Measurements from ENCODE around the gene PHKB. TPM values are rescaled to one million over a fixed set of nuclear protein-coding genes. Genes with fewer than 3 reads are reported as not detected.

Gene PHKB
- total RNA-seq, 4 donors from 2014 or later, result 62.0 to 164 (median 111) TPM

GRCh38 chr16:47458331-47458730, 2.8 kb upstream of the PHKB start:
- Histone ChIP-seq H3K4me3 (no peak overlapping the region), H3K4me1 (peaks cover 0 to 10% of the 10 kb centered on the region in 2 donors), H3K9me3 (no peaks in the 10 kb centered on the region), H3K27me3 (no peaks in the 10 kb centered on the region), H3K36me3 (no peaks in the 10 kb centered on the region), H3K27ac (no peak overlapping the region)
- no peak for DNase-seq
- TF ChIP-seq POLR2A (IDR thresholded peaks at IDR 0.05) (no peak), CTCF (IDR thresholded peaks at IDR 0.05) (no peak)
- intact Hi-C loops (cut with DNase I; ENCODE audit: low total_unique reads), result no loop called here

- Histone ChIP-seq H3K4me3 (peak overlapping the region in 1 of 2 donors; percentile 91), H3K9me3 (no peaks in the 10 kb centered on the region), H3K36me3 (no peaks in the 10 kb centered on the region), H3K27me3 (no peaks in the 10 kb centered on the region), H3K4me1 (peaks cover 0 to 17% of the 10 kb centered on the region in 2 donors), H3K27ac (no peak overlapping the region)
- no peak for TF ChIP-seq CTCF (IDR thresholded peaks at IDR 0.05)
- TF ChIP-seq POLR2A (IDR thresholded peaks at IDR 0.05), result no peak
- intact Hi-C loops (cut with DNase I; ENCODE audit: low total_unique reads), result no loop called here
- DNase-seq, result no peak
These were observed 1.5 kb upstream of the PHKB start for GRCh38 chr16:47459603-47460002.

GRCh38 chr16:47460359-47460710, 796 bp upstream of the PHKB start:
- no peak for DNase-seq
- peaks cover 0 to 19% of the 10 kb centered on the region in 2 donors for H3K4me1 ChIP-seq
- peak overlapping the region; percentile 89 to 99 for H3K27ac ChIP-seq
- TF ChIP-seq POLR2A (IDR thresholded peaks at IDR 0.05) (no peak), CTCF (IDR thresholded peaks at IDR 0.05) (no peak)
- no peaks in the 10 kb centered on the region for H3K36me3 ChIP-seq
- no peaks in the 10 kb centered on the region for H3K9me3 ChIP-seq
- intact Hi-C loops (cut with DNase I; ENCODE audit: low total_unique reads), result no loop called here
- H3K27me3 ChIP-seq, result no peaks in the 10 kb centered on the region
- peak overlapping the region; percentile 81 to 91 for H3K4me3 ChIP-seq

GRCh38 chr16:47461598-47462266, 601 bp downstream of the PHKB start:
- intact Hi-C loops (cut with DNase I; ENCODE audit: low total_unique reads), result no loop called here
- Histone ChIP-seq H3K9me3 (no peaks in the 10 kb centered on the region), H3K36me3 (no peaks in the 10 kb centered on the region), H3K27me3 (no peaks in the 10 kb centered on the region), H3K4me3 (peak overlapping the region; percentile 81 to 91), H3K27ac (peak overlapping the region; percentile 89 to 99), H3K4me1 (peaks cover 0 to 19% of the 10 kb centered on the region in 2 donors)
- no peak for TF ChIP-seq POLR2A (IDR thresholded peaks at IDR 0.05)
- TF ChIP-seq CTCF (IDR thresholded peaks at IDR 0.05), result no peak
- DNase-seq, result no peak

- no peak for DNase-seq
- TF ChIP-seq CTCF (IDR thresholded peaks at IDR 0.05), result no peak
- TF ChIP-seq POLR2A (IDR thresholded peaks at IDR 0.05), result no peak
- Histone ChIP-seq H3K4me1 (peaks cover 0 to 19% of the 10 kb centered on the region in 2 donors), H3K27ac (no peak overlapping the region), H3K4me3 (no peak overlapping the region), H3K9me3 (no peaks in the 10 kb centered on the region), H3K36me3 (no peaks in the 10 kb centered on the region), H3K27me3 (no peaks in the 10 kb centered on the region)
- intact Hi-C loops (cut with DNase I; ENCODE audit: low total_unique reads), result no loop called here
These were observed 2.9 kb downstream of the PHKB start for GRCh38 chr16:47463771-47464624.

Measured in uterus (tissue), 4 donors.